OCI-LY3 (cell line): ENCODE data around the gene ABCC8.

Experiments used
- EZH2phosphoT487 ChIP-seq: fragments of 200-600 bp; shearing (Covaris generic); IDR thresholded peaks from 2 replicates; pipeline ENCODE4 v1.6.1; 2018; ENCODE audit warnings: antibody characterized with exemption, mixed run types, low read depth
- TF ChIP-seq, protein P1 (sequence below): fragments of 200-600, 300-600 bp; sonication (generic); IDR thresholded peaks from 2 replicates; pipeline ENCODE4 v1.5.1; 2014; ENCODE audit warnings: antibody characterized with exemption, low read length, low read depth

DNA sequence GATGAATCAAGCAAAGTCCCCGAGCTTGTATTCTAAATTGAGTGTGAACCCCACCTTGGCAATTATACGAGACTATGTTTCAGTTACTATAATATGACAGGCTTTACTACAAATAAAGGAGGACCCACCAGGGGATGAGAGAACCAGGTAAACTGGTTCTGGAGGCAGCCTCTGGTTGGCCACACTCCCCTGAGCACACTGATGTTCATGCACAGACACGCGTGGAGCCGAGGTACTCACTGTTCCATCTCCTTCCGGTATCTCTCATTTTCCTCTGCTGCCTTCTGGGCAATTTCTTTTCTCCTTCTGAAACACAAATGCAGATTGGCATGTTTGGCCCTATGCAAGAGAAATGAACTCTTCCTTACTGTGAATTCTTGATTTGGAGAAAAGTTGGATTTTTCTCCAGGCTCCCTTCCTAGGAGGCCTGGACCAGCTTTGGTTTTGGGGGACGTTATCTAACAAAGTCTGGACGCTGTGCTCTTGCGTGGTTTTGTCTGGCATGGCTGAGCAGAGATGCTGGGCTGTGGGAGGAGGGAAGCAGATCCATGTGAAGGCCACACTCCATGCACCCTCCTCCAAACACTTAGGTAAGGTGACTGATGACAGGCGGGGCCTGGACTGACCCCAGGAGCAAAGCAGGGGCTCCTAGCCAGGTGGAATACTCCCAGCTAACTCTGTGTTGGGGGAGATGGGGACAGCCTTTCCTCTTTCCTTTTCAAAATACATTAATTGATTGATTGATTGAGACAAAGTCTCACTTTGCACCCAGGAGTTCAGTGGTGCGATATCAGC is 44.7 kb upstream of the ABCC8 start:
- TF ChIP-seq, protein P1, sequence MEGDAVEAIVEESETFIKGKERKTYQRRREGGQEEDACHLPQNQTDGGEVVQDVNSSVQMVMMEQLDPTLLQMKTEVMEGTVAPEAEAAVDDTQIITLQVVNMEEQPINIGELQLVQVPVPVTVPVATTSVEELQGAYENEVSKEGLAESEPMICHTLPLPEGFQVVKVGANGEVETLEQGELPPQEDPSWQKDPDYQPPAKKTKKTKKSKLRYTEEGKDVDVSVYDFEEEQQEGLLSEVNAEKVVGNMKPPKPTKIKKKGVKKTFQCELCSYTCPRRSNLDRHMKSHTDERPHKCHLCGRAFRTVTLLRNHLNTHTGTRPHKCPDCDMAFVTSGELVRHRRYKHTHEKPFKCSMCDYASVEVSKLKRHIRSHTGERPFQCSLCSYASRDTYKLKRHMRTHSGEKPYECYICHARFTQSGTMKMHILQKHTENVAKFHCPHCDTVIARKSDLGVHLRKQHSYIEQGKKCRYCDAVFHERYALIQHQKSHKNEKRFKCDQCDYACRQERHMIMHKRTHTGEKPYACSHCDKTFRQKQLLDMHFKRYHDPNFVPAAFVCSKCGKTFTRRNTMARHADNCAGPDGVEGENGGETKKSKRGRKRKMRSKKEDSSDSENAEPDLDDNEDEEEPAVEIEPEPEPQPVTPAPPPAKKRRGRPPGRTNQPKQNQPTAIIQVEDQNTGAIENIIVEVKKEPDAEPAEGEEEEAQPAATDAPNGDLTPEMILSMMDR, result no peak
- no peak for TF ChIP-seq EZH2phosphoT487
